Smooth muscle cell (in vitro differentiated cells): ENCODE results near the gene PIAS1. TPM values are rescaled to one million over a fixed set of nuclear protein-coding genes. Genes with fewer than 3 reads are reported as not detected.
"Not testable (repeated sequence)": the region's sequence is repeated elsewhere in the genome, so short reads cannot be mapped to it uniquely, and the experiment has no call there.

ENCODE experiments used
- DNase-seq: peaks from one replicate; lab custom pipeline; 2025; ENCODE audit not compliant: unreplicated experiment; lab: John Stamatoyannopoulos, UW
- H2AFZ ChIP-seq: fragments of 200-600 bp; sonication (generic); 2 replicates; pipeline ENCODE4 v1.6.0; 2016; ENCODE audit warnings: antibody characterized with exemption, low read depth, mild to moderate bottlenecking
- H3F3A ChIP-seq: fragments of 200-600 bp; sonication (generic); 2 replicates; pipeline ENCODE4 v1.6.0; 2017; ENCODE audit warnings: antibody characterized with exemption, low read depth
- H3K27ac ChIP-seq: fragments of 200-600 bp; sonication (generic); 2 replicates; pipeline ENCODE4 v1.5.1; 2016; ENCODE audit warnings: low read depth, mild to moderate bottlenecking
- H3K27me3 ChIP-seq: fragments of 200-600 bp; sonication (generic); 2 replicates; pipeline ENCODE4 v1.6.1; 2016; ENCODE audit warnings: low read depth, mild to moderate bottlenecking
- H3K36me3 ChIP-seq: fragments of 200-600 bp; sonication (generic); 2 replicates; pipeline ENCODE4 v1.5.1; 2016; ENCODE audit warnings: low read depth
- H3K4me1 ChIP-seq: fragments of 200-600 bp; sonication (generic); 2 replicates; pipeline ENCODE4 v1.5.1; 2016; ENCODE audit warnings: low read depth
- H3K4me2 ChIP-seq: fragments of 200-600 bp; sonication (generic); 2 replicates; pipeline ENCODE4 v1.6.0; 2016; ENCODE audit warnings: mild to moderate bottlenecking
- H3K4me3 ChIP-seq: fragments of 200-600 bp; sonication (generic); 2 replicates; pipeline ENCODE4 v1.5.1; 2016; ENCODE audit warnings: mild to moderate bottlenecking
- H3K79me2 ChIP-seq: fragments of 200-600 bp; sonication (generic); 2 replicates; pipeline ENCODE4 v1.6.0; 2016; ENCODE audit warnings: low read depth, mild to moderate bottlenecking
- H3K9ac ChIP-seq: fragments of 200-600 bp; sonication (generic); 2 replicates; pipeline ENCODE4 v1.6.0; 2016; ENCODE audit warnings: low read depth
- H3K9me3 ChIP-seq: fragments of 200-600 bp; sonication (generic); replicated peaks from 2 replicates; pipeline ENCODE4 v1.5.1; 2016; ENCODE audit warnings: low read depth
- H4K20me1 ChIP-seq: fragments of 200-600 bp; sonication (generic); 2 replicates; pipeline ENCODE4 v1.6.0; 2016; ENCODE audit warnings: low read depth
- CTCF ChIP-seq: fragments of 200-600 bp; sonication (generic); IDR thresholded peaks from 2 replicates; pipeline ENCODE4 v1.5.1; 2017; ENCODE audit warnings: borderline replicate concordance, mild to moderate bottlenecking, antibody characterized with exemption; ENCODE audit not compliant: insufficient read depth, poor library complexity, severe bottlenecking
- WGBS: methylation state at CpG from one replicate; pipeline ENCODE4 v1.1.7; 2016; ENCODE audit warnings: low lambda C conversion rate; 5-methylcytosine and 5-hydroxymethylcytosine counted together
- polyA plus RNA-seq: library from polyadenylated mRNA; unstranded; fragments of >200 nt; fragmentation: Nextera tagmentation; extraction: Ambion mirVana; gene quantifications from 2 replicates; pipeline ENCODE4 v1.2.1, GENCODE V29; 2016
- total RNA-seq: library from RNA; depleted of rRNA; stranded (reverse); fragments of >200 nt; gene quantifications from 2 replicates; pipeline ENCODE4 v1.2.3, GENCODE V29; 2014

Gene PIAS1
- total and polyA plus RNA-seq, 2 experiments from 2014 or later = 46.4 to 56.1 TPM

DNA sequence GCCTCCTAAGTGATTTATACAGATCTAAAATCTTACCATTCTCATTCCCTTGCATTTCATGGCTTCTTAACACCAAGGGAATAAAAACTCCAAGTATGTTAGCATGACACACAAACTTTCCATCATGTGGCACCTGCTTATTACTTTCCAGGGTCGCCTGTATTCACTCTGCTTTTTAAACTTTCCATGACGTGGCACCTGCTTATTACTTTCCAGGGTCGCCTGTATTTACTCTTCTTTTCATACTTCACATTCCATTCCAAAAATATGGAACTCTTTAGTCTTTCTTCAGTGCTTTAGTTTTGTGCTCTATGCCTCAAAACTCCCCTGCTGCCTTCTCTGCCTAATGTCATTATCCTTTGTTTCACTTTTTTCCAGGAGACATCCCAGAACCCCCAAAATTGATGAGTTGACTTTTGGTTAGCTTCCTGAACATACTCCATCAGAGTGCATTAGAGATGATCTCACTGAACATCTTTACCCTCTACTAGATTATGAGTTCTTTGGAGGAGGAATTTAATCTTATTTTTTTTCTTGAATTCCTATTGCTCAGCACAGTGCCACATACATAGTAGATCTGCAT lies 104.0 kb downstream of the PIAS1 start:
- Histone ChIP-seq H2AFZ (no peak overlapping the region), H3K27me3 (no peaks in the 10 kb centered on the region), H3K4me2 (no peak overlapping the region), H3K36me3 (peaks cover 9% of the 10 kb centered on the region), H4K20me1 (no peaks in the 10 kb centered on the region), H3K9ac (no peak overlapping the region), H3K9me3 (no peaks in the 10 kb centered on the region), H3K4me3 (no peak overlapping the region), H3F3A (no peaks in the 10 kb centered on the region), H3K27ac (no peak overlapping the region), H3K4me1 (no peaks in the 10 kb centered on the region), H3K79me2 (peaks cover 3% of the 10 kb centered on the region)
- WGBS = 90% methylated on average over 3 of the region's 3 CpGs
- TF ChIP-seq CTCF = no peak
- DNase-seq = no peak

GRCh38 chr15:68163191-68163590 lies 109.1 kb downstream of the PIAS1 start:
- DNase-seq = no peak
- Histone ChIP-seq H2AFZ (no peak overlapping the region), H3K79me2 (peaks cover 3% of the 10 kb centered on the region), H3K4me1 (no peaks in the 10 kb centered on the region), H3K9me3 (no peaks in the 10 kb centered on the region), H3K4me3 (no peak overlapping the region), H3K4me2 (no peak overlapping the region), H4K20me1 (no peaks in the 10 kb centered on the region), H3K9ac (no peak overlapping the region), H3F3A (no peaks in the 10 kb centered on the region), H3K27me3 (no peaks in the 10 kb centered on the region), H3K36me3 (peaks cover 9% of the 10 kb centered on the region), H3K27ac (no peak overlapping the region)
- TF ChIP-seq CTCF = no peak

DNA sequence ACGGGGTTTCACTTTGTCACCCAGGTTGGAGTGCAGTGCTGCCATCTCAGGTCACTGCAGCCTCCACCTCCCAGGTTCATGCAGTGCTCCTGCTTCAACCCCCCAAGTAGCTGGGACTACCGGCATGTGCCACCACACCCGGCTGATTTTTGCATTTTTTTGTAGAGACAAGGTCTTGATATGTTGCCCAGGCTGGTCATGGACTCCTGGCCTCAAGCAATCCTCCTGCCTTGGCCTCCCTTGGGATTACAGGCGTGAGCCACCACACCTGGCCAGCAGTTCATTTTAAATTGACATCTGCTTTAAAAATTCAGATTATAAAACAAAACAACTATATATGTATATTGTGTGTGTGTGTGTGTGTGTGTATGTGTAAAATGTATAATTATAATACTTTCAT lies 112.7 kb downstream of the PIAS1 start:
- TF ChIP-seq CTCF = no peak
- Histone ChIP-seq H3K27me3 (no peaks in the 10 kb centered on the region), H3K4me2 (no peak overlapping the region), H3K9me3 (no peaks in the 10 kb centered on the region), H4K20me1 (no peaks in the 10 kb centered on the region), H3K36me3 (peaks cover 5% of the 10 kb centered on the region), H3K9ac (no peak overlapping the region), H3K27ac (no peak overlapping the region), H2AFZ (no peak overlapping the region), H3F3A (no peaks in the 10 kb centered on the region), H3K4me1 (no peaks in the 10 kb centered on the region), H3K79me2 (no peaks in the 10 kb centered on the region), H3K4me3 (no peak overlapping the region)
- WGBS = 98% methylated on average over 4 of the region's 4 CpGs
- no peak for DNase-seq

DNA sequence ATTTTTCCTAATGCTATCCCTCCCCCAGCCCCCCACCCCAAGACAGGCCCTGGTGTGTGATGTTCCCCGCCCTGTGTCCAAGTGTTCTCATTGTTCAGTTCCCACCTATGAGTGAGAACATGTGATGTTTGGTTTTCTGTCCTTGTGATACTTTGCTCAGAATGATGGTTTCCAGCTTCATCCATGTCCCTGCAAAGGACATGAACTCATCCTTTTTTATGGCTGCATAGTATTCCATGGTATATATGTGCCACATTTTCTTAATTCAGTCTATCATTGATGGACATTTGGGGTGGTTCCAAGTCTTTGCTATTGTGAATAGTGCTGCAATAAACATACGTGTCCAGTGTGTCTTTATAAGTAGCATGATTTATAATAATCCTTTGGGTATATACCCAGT lies 117.9 kb downstream of the PIAS1 start:
- H3K36me3 ChIP-seq, H3F3A ChIP-seq, DNase-seq, H4K20me1 ChIP-seq, H3K9ac ChIP-seq, H3K27ac ChIP-seq, H3K4me3 ChIP-seq, H3K4me1 ChIP-seq, H3K9me3 ChIP-seq, H3K27me3 ChIP-seq, H2AFZ ChIP-seq, H3K79me2 ChIP-seq, H3K4me2 ChIP-seq: not testable (repeated sequence)
- WGBS = 75% methylated on average over 2 of the region's 2 CpGs
